ENCODE results near the gene KCNQ1. TPM values are rescaled to one million over a fixed set of nuclear protein-coding genes. Genes with fewer than 3 reads are reported as not detected.

Gene KCNQ1
- total RNA-seq, 1 donor from 2014 or later, result 2.7 TPM

DNA sequence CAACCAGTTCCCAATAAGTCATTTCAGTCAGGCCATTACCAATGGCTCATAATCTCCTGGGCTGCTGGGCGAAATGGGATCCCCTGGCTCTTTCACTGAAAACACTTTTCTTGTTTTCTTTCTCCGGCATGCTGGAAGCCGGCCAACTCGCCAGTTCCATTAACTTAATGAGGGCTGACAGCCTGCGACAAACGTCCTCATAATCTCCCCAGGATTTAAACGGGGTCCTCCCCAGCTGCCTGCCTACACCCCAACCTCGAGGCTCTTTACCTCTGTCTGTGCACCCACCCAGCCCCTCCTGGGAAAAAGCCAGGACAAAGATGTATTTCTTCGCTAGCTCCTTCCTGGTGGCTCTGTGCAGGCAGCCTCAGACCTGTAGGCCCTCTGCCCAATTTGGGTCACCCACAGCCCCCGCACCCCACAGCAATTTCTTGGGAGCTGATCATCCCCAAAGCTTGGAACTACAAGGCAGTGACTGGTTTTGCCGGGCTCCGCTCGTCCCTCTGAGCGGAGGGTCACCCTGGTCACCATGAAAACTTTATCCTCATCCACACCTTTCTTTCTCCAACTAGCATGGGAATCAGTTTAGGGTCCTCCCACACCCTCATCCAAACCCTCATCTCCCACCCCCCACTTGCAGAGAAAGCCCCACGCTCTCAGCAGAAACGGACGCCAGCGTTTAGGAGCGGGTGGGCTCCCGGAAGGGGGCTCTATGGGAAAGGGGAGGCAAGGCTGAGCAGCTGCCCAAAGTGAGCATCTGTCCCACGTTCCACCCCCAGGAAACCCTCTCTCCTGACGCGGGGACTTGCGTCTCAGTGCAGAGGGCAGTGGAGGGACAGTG lies 306.1 kb downstream of the KCNQ1 start:
- H3K4me3 ChIP-seq, result no peak overlapping the region
- no peaks in the 10 kb centered on the region for H3K36me3 ChIP-seq
- H3K27me3 ChIP-seq, result no peaks in the 10 kb centered on the region
- no peaks in the 10 kb centered on the region for H3K4me1 ChIP-seq
- TF ChIP-seq, protein P1, sequence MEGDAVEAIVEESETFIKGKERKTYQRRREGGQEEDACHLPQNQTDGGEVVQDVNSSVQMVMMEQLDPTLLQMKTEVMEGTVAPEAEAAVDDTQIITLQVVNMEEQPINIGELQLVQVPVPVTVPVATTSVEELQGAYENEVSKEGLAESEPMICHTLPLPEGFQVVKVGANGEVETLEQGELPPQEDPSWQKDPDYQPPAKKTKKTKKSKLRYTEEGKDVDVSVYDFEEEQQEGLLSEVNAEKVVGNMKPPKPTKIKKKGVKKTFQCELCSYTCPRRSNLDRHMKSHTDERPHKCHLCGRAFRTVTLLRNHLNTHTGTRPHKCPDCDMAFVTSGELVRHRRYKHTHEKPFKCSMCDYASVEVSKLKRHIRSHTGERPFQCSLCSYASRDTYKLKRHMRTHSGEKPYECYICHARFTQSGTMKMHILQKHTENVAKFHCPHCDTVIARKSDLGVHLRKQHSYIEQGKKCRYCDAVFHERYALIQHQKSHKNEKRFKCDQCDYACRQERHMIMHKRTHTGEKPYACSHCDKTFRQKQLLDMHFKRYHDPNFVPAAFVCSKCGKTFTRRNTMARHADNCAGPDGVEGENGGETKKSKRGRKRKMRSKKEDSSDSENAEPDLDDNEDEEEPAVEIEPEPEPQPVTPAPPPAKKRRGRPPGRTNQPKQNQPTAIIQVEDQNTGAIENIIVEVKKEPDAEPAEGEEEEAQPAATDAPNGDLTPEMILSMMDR (IDR thresholded peaks at IDR 0.05), result no peak
- TF ChIP-seq POLR2AphosphoS5 (IDR thresholded peaks at IDR 0.05; ENCODE audit: insufficient read depth in 1 of 2, low read depth in 1 of 2), result no peak
- no peak for TF ChIP-seq POLR2A (IDR thresholded peaks at IDR 0.05)
- intact Hi-C loops (cut with DNase I), result no loop called here
- H3K27ac ChIP-seq, result no peak overlapping the region
- DNase-seq (ENCODE audit: extremely low spot score in 2 of 2), result no peak
- no peaks in the 10 kb centered on the region for H3K9me3 ChIP-seq

DNA sequence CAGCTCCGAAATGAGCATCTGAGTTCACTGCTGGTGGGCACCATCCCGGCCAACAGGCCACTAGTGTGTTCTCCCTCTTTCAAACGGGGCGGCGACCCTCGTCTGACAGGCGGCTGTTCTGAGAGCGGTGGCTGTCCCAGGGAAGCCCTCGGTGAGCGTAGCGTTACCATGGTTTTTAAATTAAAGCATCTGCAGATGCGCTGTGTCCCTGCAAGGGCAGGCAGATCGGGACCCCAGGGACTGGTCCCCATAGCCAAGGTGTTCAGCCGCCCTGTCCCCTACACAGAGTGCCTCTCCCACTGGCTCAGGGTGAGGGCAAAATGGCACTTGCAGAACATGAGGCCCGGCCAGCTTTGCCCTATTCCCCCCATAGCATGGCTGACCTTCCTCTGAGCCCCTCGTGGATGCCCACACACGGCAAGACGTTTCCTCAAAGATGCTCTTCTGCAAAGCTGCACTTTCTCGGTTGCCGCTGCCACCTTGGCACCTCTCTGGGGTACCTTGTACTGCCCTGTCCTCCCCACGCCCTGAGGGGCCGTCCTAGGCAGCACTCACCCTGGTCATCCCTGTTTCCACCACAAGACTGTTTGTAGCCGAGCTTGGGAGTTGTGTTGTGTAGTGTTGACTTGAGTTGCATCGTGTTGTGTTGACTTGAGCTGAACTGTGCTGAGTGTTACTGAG lies 306.9 kb downstream of the KCNQ1 start:
- Histone ChIP-seq H3K27ac (no peak overlapping the region), H3K9me3 (no peaks in the 10 kb centered on the region), H3K4me3 (no peak overlapping the region), H3K27me3 (no peaks in the 10 kb centered on the region), H3K4me1 (no peaks in the 10 kb centered on the region), H3K36me3 (no peaks in the 10 kb centered on the region)
- TF ChIP-seq POLR2AphosphoS5 (IDR thresholded peaks at IDR 0.05; ENCODE audit: insufficient read depth in 1 of 2, low read depth in 1 of 2), result no peak
- no peak for TF ChIP-seq POLR2A (IDR thresholded peaks at IDR 0.05)
- TF ChIP-seq, protein P1 (IDR thresholded peaks at IDR 0.05), result no peak
- intact Hi-C loops (cut with DNase I), result no loop called here
- DNase-seq (ENCODE audit: extremely low spot score in 2 of 2), result no peak

DNA sequence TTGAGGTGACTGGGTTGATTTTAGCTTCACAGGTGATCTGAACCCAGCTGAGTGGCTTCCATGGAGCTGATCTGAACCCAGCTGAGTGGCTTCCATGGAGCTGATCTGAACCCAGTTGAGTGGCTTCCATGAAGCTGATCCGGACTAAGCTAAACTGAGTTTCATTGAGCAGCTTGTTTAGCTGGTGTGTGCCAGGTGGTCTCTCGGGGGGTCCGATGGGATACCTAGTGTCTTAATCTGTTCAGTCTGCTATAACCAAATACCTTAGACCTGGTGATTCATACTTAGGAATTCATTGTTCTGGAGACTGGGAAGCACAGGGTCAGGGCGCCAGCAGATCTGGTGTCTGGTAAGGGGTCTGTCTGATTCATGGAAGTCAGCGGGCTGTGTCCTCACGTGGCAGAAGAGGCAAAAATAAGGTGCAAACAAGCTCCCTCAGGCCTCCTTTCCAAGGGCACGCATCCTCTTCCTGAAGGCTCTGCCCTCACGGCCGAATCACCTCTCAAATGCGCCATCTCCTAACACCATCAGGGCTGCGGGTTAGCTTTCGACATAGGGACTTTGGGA lies 307.5 kb downstream of the KCNQ1 start:
- no peak for DNase-seq (ENCODE audit: extremely low spot score in 2 of 2)

DNA sequence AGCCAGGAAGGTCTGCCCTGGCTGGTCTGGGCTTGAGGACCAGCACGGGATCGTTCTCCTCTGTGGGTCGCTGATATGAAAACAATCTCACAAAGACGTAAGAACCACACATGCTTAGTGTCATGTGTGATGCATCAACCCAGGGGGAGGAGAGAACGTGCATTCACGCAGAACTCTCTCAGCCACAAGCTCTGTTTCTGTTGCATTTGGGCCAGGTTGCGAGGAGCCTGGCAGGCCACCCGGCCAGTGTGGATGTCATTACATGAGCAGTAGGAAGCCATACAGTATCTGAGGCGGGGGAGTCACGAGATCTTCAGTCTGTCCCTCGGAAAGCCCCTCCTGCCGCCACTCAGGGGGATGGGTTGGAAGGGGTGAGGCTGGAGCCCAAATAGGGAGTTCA lies 308.1 kb downstream of the KCNQ1 start:
- Histone ChIP-seq H3K4me1 (no peaks in the 10 kb centered on the region), H3K9me3 (no peaks in the 10 kb centered on the region), H3K27ac (no peak overlapping the region), H3K36me3 (no peaks in the 10 kb centered on the region), H3K27me3 (no peaks in the 10 kb centered on the region), H3K4me3 (no peak overlapping the region)
- intact Hi-C loops (cut with DNase I), result no loop called here
- DNase-seq (ENCODE audit: extremely low spot score in 2 of 2), result no peak
- TF ChIP-seq, protein P1 (IDR thresholded peaks at IDR 0.05), result no peak
- TF ChIP-seq POLR2A (IDR thresholded peaks at IDR 0.05), result no peak
- no peak for TF ChIP-seq POLR2AphosphoS5 (IDR thresholded peaks at IDR 0.05; ENCODE audit: insufficient read depth in 1 of 2, low read depth in 1 of 2)

More for the DNA sequence above, 307.5 kb downstream of the KCNQ1 start:
- Histone ChIP-seq H3K4me3 (no peak overlapping the region), H3K9me3 (no peaks in the 10 kb centered on the region), H3K27me3 (no peaks in the 10 kb centered on the region), H3K4me1 (no peaks in the 10 kb centered on the region), H3K36me3 (no peaks in the 10 kb centered on the region), H3K27ac (no peak overlapping the region)
- TF ChIP-seq, protein P1 (IDR thresholded peaks at IDR 0.05), result no peak
- no peak for TF ChIP-seq POLR2AphosphoS5 (IDR thresholded peaks at IDR 0.05; ENCODE audit: insufficient read depth in 1 of 2, low read depth in 1 of 2)
- TF ChIP-seq POLR2A (IDR thresholded peaks at IDR 0.05), result no peak
- intact Hi-C loops (cut with DNase I), result no loop called here
